Epithelial cell of prostate (primary cell): ENCODE results near the gene MXRA8.
"Not testable (repeated sequence)": the region's sequence is repeated elsewhere in the genome, so short reads cannot be mapped to it uniquely, and the experiment has no call there.

ENCODE experiments used
- DNase-seq: peaks from one replicate; pipeline ENCODE4 v3.0.0-alpha.2; 2011; ENCODE audit warnings: low read depth, low spot score
- H3K27ac ChIP-seq: fragments of 450-650 bp; 2 replicates; pipeline ENCODE4 v1.5.1; 2017; ENCODE audit warnings: mild to moderate bottlenecking

MXRA8 gene, protein sequence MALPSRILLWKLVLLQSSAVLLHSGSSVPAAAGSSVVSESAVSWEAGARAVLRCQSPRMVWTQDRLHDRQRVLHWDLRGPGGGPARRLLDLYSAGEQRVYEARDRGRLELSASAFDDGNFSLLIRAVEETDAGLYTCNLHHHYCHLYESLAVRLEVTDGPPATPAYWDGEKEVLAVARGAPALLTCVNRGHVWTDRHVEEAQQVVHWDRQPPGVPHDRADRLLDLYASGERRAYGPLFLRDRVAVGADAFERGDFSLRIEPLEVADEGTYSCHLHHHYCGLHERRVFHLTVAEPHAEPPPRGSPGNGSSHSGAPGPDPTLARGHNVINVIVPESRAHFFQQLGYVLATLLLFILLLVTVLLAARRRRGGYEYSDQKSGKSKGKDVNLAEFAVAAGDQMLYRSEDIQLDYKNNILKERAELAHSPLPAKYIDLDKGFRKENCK

DNA sequence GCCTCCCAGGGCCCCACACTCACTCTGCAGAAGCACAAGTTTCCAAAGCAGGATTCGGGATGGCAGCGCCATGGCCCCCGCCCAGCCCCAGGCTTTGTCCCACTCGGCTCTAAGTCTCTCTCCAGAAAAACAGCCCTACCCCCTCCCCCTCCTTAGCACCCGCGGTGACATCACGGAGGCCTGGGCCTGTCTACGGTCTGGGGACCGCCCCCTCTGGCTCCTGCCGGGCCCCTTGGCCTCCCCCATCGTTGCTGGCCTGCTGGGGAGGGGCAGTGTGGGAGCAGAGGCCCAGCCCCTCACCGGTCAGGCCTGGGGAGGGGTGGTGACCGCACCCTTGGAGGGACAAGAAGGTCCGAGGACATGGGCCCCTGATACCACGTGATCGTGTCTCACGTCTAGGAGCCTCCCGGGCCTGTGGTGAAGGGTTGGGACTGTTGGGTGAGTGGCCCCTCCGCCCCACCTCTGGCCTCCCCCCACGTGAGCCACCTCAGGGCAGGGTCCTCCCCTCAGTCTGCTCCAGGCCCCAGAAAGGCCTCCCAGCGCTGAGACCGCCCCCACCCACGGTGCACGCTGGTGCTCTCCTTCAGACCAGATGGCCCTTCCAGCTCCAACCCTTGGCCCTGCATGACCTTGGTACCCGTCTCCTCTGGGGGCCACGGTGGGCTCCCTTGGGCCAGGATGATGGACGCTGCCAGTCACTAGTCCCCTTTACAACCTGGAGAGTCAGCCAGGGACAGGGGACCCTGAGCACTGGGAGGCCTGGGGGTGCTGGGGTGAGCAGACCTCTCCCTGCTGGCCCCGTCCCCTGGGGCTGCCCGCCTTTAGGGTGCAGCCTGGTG, at the start of gene MXRA8:
TSS of gene MXRA8 (minus strand) at position 123 of the 839 bp plus-strand sequence. CDS start at position 72, 51 bp downstream.
- no peak within 1 kb of the TSS for H3K27ac ChIP-seq
- DNase-seq, result no peak

DNA sequence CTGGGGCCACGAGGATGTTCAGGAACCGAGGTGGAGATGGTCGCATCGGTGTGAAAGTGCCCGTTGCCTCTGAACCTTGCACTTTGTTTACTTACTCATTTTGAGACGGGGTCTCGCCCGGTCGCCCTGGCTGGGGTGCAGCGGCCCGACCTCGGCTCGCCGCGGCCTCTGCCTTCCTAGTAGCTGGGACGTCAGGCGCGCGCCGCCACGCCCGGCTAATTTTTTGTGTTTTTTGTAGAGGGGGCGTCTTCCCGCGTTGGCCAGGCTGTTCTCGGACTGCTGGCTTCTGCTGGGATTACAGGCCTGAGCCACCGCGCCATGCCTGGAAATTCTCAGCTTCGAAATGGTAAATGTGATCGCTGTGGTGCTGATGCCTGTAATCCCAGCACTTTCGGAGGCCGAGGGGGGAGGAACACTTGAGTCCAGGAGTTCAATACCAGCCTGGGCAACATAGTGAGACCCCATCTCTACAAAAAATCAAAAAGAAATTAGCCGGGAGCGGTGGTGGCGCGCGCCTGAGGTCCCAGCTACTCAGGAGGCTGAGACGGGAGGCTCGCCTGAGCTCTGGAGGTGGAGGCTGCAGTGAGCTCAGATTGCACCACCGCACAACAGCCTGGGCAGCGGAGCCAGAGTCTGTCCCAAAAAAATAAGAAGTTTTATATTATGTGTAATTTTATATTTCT, 49.4 kb upstream of the MXRA8 start:
- no peak for DNase-seq
- peak overlapping the region; percentile 69 for H3K27ac ChIP-seq

DNA sequence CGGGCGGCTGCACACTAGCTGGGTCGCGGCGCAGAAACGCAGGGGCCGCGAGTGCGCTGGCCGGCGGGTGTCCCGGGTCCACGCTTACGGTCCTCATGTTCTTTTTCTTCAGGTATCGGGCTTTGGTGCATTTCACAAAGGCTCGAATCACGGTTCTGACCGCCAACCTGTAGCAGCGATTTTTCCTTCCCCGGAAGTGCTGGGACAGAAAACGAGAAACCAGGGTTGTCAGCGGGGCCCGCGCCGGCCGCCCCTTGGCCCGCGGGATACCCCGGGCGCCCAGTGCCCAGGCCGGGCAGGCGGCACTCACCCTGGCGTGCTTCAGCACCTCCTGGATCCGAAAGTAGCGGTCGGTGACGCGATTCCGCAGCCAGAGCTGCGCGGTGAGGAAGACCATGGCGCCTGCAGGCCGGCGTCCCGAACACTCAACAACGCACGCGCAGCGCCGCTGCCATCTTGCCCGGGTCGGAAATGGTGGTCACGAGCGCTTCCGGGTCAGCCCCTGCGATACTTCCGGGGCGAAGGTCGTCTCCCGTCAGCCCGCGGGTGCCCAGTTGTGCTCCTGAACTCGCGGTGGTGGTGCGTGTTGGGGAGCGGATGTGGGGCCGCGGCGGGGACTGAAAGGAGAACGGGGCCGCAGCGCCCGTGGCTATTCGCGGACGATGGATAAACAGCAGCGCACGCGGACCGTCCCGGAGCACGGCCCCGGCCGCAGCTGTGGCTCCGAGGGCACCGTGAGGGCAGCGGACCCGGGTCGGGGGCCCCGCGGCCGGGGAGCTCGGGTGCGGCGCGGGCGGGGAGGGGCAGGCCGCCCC, 48.7 kb upstream of the MXRA8 start, which contains the start of gene MRPL20:
TSS of gene MRPL20 (minus strand) at position 473 of the 815 bp plus-strand sequence. CDS start at position 397, 76 bp downstream.
- peak within 1 kb of the TSS; percentile 69 for H3K27ac ChIP-seq
- peak; percentile 52 for DNase-seq

DNA sequence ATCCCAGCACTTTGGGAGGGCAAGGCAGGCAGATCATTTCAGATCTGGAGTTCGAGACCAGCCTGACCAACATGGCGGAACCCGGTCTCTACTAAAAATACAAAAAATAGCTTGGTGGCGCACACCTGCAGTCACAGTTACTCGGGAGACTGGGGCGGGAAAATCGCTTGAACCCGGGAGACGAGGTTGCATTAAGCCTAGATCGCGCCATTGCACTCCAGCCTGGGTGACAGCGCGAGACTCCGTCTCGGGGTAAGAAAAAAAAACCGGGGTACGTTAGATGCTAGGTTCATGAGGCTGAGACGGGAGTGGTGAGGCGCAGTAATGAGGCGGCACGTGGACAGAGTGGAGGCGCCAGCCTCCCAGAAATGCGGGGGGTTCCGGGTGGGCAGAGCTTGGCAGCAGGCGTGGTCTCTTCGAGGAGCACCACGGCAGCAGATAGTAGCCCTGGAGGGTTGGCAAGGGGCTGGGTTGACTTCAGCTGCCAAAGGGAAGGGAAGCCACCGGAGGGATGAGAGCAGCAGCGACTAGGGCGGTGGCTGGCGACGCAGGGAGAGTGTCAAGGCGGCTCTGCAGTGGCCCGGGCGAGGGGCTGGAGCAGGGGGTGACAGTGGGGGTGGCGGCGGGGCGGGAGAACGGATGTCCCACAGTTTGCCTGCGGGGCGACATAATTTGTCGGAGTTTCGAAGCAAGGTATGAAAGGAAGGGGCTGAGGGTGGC, 47.9 kb upstream of the MXRA8 start:
- H3K27ac ChIP-seq, result peak overlapping the region; percentile 69
- no peak for DNase-seq

DNA sequence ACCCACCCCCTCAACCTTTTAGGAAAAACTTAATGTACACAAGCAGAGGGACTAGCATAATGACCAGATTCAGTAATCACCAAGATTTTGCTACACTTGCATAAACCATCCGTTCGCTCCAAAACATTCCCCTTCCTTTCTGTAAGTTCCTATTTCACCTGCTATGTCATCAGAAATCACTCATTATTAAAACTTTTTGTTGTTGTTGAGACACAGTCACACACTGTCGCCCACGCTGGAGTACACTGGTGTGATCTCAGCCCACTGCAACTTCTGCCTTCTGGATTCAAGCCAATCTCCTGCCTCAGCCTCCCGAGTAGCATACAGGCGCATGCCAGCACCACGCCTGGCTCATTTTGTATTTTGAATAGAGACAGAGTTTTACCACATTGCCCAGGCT, 45.3 kb upstream of the MXRA8 start:
- no peak for DNase-seq
- peak overlapping the region; percentile 34 for H3K27ac ChIP-seq

DNA sequence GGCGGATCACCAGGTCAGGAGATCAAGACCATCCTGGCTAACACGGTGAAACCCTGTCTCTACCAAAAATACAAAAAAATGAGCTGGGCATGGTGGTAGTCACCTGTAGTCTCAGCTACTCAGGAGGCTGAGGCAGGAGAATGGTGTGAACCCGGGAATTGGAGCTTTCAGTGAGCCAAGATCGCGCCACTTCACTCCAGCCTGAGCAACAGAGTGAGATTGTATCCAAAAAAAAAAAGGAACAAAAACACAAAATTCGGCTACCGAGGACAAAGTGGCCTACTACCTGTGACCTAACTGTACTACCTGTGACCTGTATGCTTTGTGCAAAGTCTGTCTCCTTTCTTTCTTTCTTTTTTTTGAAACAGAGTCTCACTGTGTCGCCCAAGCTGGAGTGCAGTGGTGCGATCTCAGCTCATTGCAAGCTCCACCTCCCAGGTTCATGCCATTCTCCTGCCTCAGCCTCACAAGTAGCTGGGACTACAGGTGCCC, 44.6 kb upstream of the MXRA8 start:
- not testable (repeated sequence) for DNase-seq
- H3K27ac ChIP-seq, result peak overlapping the region; percentile 34

DNA sequence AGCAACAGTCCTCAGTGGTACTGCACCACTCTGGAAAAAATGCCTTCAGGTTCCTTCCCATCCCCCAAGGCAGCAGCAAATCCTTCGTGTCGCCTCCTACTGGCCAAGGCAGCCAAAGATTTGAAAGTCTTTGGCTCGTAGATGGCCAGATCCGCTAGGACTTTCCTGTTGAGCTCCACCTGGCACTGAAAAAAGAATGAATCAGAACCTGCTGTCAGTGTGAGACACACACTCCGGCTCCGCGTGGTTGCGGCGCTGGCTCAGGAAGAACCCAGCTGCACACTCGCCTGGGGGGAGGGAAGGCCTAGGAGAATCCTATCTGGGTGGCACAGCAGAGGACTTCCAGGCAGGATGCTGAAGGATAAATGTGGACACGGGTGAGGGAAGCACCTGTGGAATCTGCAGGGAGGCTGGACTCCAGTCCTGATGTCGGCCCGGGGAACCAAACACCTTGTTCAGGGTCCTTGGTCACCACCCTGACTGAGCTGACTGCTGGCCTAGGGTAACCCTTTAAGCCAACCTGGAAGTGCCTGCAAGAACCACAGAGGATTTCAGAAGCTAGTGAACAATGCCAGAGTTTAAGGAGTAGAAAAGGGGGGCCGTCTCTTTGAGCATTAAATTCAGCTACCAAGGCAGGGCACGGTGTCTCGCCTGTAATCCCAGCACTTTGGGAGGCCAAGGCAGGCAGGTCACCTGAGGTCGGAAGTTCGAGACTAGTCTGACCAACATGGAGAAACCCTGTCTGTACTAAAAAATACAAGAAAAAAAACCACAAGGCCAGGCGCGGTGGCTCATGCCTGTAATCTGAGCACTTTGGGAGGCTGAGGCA, 43.9 kb upstream of the MXRA8 start:
- H3K27ac ChIP-seq, result peak overlapping the region; percentile 34
- peak; percentile 61 for DNase-seq

DNA sequence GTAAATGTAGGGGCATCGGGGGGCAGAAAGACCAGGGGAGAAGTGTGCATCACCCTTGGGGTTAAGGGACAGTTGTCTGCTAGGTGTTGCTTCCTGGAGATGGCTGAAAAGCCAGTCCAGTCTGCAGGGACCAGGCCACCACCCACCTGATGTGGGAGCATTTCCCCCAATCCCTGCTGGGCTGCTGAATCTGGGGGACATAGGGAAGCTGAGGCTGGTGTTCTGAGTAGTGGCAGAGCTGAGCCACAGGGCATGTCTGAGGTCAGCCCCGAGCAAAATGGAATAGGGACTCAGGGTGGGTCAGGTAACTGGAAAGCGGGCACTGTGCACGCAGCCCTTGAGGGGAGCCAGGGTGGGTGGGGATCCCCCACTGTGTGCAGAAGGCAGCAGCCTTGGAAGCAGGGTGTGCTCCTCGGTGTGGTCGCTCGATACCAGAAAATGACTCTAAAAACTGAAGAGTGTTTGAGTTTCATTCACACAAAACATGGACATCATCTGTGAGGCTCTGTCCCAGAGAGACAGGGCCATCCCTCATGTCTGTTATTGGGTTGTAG, 43.2 kb upstream of the MXRA8 start:
- no peak for DNase-seq
- peak overlapping the region; percentile 34 for H3K27ac ChIP-seq

DNA sequence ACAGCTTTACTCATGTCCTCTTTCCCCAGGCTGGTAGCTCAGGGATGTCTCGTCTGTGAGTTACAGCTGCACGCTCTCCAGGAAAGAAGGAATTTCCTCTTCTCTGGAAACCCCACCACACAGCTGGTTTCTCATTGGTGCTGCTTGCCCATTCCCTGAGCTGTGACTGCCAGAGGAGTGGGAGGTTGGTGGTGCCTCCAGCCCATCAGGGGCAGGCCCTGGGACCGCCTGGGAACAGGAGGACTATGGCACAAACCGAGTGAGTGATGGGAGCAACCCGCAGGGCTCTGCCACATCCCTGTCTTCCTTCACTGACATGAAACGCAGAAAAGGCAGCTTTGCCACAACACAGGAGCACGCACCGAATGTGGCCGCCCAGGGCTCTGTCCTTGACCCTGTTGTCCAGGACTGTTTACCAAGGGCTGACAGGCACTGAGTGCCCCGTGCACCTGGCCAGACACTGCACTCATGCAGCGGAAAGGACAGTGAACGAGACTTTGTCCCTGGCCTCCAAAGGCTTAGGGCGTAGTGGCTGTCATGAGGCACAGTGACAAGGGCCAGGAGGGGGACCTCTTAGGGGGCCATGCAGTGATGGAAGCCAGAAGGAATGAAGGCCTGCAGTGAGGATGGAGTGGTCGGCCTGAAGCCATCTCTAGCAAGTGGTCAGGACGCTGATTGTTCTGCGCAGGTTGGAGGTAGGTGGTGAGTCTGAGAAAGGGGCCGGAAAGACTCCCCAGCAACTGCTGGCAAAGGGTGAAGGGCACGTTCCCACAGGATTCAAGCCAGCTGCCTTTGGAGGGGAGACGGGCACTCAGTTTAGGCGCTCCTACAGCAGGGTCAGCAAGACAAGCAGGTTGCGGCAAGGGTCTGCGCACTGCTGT, 42.5 kb upstream of the MXRA8 start:
- no peak for DNase-seq
- H3K27ac ChIP-seq, result peak overlapping the region; percentile 70

DNA sequence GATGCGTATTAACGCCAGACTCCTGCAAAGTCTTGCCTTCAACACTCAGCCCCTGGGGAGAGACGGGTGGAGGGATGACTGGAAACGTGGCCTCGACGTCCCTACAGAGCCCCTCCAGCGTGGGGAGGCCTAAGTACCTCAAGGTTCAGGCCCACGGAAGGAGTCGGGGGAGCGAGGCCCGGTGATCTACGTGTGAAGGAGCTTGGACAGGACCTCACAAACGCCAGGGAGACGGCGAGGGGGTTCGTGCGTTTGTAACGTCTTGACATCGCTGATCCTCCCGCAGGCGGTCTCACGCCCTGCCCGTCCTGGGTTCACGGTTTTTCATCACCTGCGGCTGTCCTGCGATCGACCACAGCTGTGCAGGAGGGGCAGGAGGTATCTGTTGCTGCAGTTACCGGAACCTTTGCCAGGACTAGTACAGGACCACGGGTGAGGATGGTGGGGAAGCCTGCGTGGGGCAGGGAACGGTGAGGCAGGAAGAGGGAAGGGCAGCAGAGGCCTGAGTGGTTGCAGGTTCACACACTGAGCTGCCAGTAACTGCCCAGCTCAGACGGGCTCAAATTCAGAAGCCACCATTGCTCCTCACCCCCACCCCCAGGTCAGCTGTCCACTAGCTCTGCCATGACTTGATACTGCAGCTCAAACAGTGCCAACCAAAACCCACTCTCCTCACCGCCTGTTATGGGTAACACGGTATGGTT, 41.7 kb upstream of the MXRA8 start:
- no peak for DNase-seq

DNA sequence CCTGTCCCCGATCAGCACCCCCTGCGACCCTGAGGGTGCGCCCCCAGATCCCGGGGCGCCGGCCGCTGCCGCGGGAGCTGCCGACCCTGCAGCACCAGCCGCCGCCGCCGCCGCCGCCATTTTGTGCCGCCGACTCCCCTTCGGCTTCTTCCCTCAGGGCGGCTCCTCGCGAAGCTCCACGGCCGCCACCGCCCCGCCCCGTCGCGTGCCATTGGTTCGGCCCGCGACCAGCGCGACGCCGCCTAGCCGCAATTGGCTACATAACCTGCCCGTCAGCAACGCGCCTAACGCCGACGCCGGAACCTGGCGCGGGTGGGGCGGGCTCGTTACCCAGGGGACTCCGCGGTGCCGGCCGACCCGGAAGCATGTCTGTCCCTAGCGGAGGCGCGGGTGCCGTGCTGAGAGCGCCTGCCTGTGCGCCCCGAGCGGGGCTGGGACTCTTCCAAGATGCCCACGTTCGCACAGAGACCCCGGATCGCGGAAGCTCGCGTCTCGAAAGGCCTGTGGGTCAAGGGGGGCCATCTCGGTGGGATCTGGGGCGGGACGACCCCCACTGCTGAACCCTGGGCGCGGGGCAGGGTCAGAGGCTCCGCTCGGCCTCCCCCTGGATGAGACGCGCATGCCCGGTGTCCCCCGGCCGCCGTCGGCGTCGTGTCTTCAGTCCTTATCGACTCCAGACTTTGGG, 41.0 kb upstream of the MXRA8 start, which contains the start of gene CCNL2:
TSS of gene CCNL2 (minus strand) at position 149 of the 685 bp plus-strand sequence. CDS start at position 120, 29 bp downstream.
- peak within 1 kb of the TSS; percentile 70 for H3K27ac ChIP-seq
- DNase-seq, result peak; percentile 89

More for the DNA sequence above, 41.7 kb upstream of the MXRA8 start:
- peak overlapping the region; percentile 70 for H3K27ac ChIP-seq

DNA sequence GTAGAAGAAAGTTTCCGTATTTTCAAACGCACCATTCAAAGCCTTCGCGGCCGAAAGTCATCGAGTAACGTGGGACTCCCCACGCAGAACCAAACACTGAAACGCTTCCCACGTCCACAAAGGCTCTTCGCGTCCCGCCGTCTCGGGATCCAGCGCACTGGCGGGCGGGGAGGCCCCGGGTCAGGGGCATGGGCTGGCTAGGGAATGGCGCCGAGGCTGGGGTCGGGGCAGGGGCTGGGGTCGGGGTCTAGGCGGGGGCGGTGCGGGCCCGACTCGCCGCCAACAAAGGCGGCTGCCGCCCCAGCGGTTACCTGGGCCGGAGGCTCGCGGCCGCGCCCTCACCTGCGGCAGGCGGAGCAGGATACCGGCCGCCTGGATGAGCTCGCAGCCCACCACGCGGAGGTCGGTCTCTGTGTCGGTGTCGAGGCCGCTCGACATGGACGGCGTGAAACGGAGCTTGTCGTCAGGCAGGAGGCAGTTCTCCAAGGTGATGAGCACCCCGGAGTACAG, 40.4 kb upstream of the MXRA8 start:
- no peak for DNase-seq
- peak overlapping the region; percentile 70 for H3K27ac ChIP-seq

DNA sequence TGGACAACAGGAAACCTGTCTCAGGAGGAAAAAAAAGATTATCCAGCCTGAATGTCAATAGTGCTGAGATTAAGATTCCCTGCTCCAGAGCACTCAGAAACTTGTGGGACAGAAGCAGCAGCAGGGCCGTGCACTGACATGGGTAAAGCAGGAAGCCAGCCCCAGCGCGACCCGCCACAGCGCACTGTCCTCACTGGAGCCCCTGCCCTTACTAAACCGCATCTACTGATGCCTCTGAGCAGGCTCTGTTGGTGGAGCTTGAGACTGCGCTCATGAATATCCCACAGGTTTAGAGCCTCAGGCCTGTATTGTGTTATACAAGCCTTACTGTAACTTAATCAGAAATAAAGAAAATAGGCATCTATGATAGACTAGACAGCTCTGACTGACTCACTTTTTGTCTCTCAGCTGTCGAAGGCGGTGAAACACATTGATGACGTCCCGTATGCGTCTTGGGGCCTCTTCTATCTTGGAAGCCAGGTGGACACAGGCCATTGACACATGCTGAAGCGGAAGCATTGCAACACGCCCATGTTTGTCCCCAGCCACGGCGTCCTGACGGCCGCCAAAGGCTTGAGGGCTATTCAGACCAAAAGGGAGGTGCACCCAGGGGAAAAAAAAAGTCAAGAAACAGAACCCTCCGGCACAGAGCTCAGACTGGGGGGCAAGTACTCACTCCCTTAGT, 39.6 kb upstream of the MXRA8 start:
- DNase-seq, result no peak
- H3K27ac ChIP-seq, result peak overlapping the region; percentile 70

DNA sequence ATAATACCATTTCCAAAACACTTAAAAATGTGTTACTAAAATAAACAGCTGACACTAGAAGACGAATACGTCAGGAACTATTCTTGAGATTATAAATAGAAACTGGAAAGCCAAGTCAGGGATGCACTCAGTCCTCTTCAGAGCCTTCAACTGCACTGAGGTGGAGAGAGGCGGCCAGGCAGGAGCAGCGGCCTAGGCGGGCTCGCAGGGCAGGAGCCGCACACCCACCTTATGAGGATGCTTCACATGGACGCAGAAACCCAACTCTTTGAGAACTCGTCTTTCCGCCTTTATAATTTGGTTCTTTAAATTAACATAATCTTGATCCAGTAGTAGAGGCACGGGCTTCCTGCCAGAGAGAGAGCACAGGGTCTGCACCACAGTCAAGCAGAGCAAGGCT, 36.8 kb upstream of the MXRA8 start:
- DNase-seq, result no peak
- no peak overlapping the region for H3K27ac ChIP-seq

DNA sequence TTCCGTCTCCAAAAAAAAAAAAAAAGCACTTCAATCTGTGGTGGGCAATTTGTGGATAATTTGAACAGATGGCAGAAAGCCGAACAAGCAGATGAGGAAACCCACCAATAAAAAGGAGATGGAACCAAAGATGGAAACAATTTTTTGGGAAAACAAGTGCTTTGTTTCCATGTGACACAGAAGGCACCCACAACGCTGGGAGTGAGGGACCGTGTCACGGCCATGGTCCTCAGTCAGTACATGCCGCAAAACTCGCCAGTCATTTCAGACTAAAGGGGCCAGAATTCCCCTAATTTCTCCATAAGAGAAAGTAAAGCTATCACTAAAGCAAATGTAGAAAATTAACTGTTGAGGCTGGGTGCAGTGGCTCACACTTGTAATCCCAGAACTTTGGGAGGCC, 35.8 kb upstream of the MXRA8 start:
- DNase-seq, result no peak

More for the DNA sequence above, 35.8 kb upstream of the MXRA8 start:
- H3K27ac ChIP-seq, result no peak overlapping the region
